ENCODE results near the gene OMD.

Gene OMD

DNA sequence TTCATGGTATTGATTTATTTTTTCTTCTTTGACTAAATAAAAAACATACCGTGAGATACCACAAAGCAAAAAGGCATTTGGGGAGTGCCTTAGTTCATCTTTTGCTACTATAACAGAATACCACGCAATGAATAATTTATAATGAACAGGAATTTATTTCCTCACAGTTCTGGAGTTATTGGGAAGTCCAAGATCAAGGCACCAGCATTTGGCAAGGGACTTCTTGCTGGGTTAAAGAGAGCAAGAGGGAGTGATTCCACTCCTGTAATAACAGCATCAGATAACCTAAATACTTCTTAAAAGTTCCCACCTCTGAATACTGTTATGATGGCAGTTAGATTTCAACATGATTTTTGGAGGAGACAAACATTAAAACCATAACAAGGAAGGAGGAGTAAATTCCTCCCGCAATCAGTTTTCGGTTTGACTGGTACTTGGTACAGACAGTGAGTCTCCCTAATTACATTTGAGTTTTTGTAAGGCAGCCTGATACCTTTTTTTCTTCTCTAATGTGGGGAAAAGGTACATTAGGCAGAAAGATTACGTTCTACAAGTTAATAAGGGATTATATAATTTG is 8.8 kb upstream of the OMD start:
- TF ChIP-seq, protein P1, sequence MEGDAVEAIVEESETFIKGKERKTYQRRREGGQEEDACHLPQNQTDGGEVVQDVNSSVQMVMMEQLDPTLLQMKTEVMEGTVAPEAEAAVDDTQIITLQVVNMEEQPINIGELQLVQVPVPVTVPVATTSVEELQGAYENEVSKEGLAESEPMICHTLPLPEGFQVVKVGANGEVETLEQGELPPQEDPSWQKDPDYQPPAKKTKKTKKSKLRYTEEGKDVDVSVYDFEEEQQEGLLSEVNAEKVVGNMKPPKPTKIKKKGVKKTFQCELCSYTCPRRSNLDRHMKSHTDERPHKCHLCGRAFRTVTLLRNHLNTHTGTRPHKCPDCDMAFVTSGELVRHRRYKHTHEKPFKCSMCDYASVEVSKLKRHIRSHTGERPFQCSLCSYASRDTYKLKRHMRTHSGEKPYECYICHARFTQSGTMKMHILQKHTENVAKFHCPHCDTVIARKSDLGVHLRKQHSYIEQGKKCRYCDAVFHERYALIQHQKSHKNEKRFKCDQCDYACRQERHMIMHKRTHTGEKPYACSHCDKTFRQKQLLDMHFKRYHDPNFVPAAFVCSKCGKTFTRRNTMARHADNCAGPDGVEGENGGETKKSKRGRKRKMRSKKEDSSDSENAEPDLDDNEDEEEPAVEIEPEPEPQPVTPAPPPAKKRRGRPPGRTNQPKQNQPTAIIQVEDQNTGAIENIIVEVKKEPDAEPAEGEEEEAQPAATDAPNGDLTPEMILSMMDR (IDR thresholded peaks at IDR 0.05; ENCODE audit: borderline replicate concordance, extremely low read depth, low read length, poor library complexity, severe bottlenecking), result no peak
- no peak for TF ChIP-seq EZH2 (IDR thresholded peaks at IDR 0.05; ENCODE audit: borderline replicate concordance, low read depth, low read length, severe bottlenecking)
- no peak for DNase-seq
- no peak overlapping the region for H3K4me3 ChIP-seq (ENCODE audit: low read depth in 1 of 2, low read length in 2 of 2)

DNA sequence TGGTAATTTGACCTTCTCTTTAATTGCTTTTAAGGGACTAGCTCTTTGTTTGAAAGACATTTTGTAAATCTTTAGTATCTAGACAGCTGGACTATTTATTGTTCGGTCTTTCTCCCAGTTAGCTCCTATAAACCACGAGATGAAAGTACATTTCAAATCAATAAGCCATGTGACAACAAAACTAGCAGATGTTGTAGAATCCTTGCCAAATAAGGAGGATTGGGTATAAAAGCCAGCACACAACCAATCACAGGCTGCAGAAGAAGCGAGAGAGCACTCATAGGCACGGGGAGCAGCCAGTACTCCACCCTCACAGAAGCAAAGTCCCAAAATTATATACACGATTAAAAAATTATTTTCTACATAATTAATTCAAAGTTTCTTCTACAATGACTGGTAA is 8.1 kb upstream of the OMD start:
- Histone ChIP-seq H2AFZ (ENCODE audit: low read depth, low read length) (no peak overlapping the region), H3K27ac (ENCODE audit: low read length) (no peak overlapping the region), H3K4me2 (ENCODE audit: insufficient read depth, low read length) (no peak overlapping the region), H3K9me3 (ENCODE audit: insufficient read depth, low read length, severe bottlenecking) (no peaks in the 10 kb centered on the region), H4K20me1 (ENCODE audit: insufficient read depth, low read length) (no peaks in the 10 kb centered on the region), H3K36me3 (ENCODE audit: insufficient read depth, low read length) (no peaks in the 10 kb centered on the region), H3K4me1 (ENCODE audit: insufficient read depth, low read length) (no peaks in the 10 kb centered on the region), H3K27me3 (ENCODE audit: insufficient read depth, low read length, poor library complexity) (no peaks in the 10 kb centered on the region), H3K4me3 (ENCODE audit: low read depth in 1 of 2, low read length in 2 of 2) (no peak overlapping the region), H3K79me2 (ENCODE audit: insufficient read depth, low read length) (no peaks in the 10 kb centered on the region), H3K9ac (ENCODE audit: low read depth, low read length) (no peak overlapping the region)
- TF ChIP-seq, protein P1 (IDR thresholded peaks at IDR 0.05; ENCODE audit: borderline replicate concordance, extremely low read depth, low read length, poor library complexity, severe bottlenecking), result no peak
- no peak for TF ChIP-seq EZH2 (IDR thresholded peaks at IDR 0.05; ENCODE audit: borderline replicate concordance, low read depth, low read length, severe bottlenecking)
- ATAC-seq (ENCODE audit: insufficient read depth, low read depth) (no peak), DNase-seq (no peak)

More for the DNA sequence above, 8.8 kb upstream of the OMD start:
- H2AFZ ChIP-seq (ENCODE audit: low read depth, low read length), result no peak overlapping the region
- no peaks in the 10 kb centered on the region for H3K36me3 ChIP-seq (ENCODE audit: insufficient read depth, low read length)
- H3K4me1 ChIP-seq (ENCODE audit: insufficient read depth, low read length), result no peaks in the 10 kb centered on the region
- H3K9me3 ChIP-seq (ENCODE audit: insufficient read depth, low read length, severe bottlenecking), result no peaks in the 10 kb centered on the region
- no peak overlapping the region for H3K9ac ChIP-seq (ENCODE audit: low read depth, low read length)
- H3K27ac ChIP-seq (ENCODE audit: low read length), result no peak overlapping the region
- no peaks in the 10 kb centered on the region for H3K27me3 ChIP-seq (ENCODE audit: insufficient read depth, low read length, poor library complexity)
- ATAC-seq (ENCODE audit: insufficient read depth, low read depth), result no peak
- H3K79me2 ChIP-seq (ENCODE audit: insufficient read depth, low read length), result no peaks in the 10 kb centered on the region
- no peaks in the 10 kb centered on the region for H4K20me1 ChIP-seq (ENCODE audit: insufficient read depth, low read length)
- no peak overlapping the region for H3K4me2 ChIP-seq (ENCODE audit: insufficient read depth, low read length)

DNA sequence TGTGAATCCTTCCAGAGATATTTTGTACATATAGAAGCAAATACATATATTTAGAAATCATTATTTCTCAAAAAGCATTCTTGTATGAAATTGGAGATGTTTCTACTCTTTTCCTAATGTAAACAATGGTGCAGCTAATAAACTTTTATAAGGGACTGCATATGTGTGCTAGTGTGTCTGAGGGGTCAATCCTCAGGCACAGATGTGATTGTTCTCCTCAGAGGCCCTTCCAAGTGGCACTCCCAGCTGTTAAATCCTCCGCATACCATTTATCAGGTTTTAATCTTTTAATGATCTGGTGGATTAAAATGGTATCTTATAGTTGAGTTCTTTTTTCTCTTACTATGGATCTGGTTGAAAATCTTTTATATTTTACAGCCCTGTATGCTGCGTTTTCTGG is 5.6 kb upstream of the OMD start:
- Histone ChIP-seq H3K27ac (ENCODE audit: low read length) (no peak overlapping the region), H2AFZ (ENCODE audit: low read depth, low read length) (no peak overlapping the region), H3K9me3 (ENCODE audit: insufficient read depth, low read length, severe bottlenecking) (no peaks in the 10 kb centered on the region), H3K36me3 (ENCODE audit: insufficient read depth, low read length) (no peaks in the 10 kb centered on the region), H4K20me1 (ENCODE audit: insufficient read depth, low read length) (no peaks in the 10 kb centered on the region), H3K27me3 (ENCODE audit: insufficient read depth, low read length, poor library complexity) (no peaks in the 10 kb centered on the region), H3K9ac (ENCODE audit: low read depth, low read length) (no peak overlapping the region), H3K4me1 (ENCODE audit: insufficient read depth, low read length) (no peaks in the 10 kb centered on the region), H3K79me2 (ENCODE audit: insufficient read depth, low read length) (no peaks in the 10 kb centered on the region), H3K4me2 (ENCODE audit: insufficient read depth, low read length) (no peak overlapping the region), H3K4me3 (ENCODE audit: low read depth in 1 of 2, low read length in 2 of 2) (no peak overlapping the region)
- no peak for ATAC-seq (ENCODE audit: insufficient read depth, low read depth)
- no peak for DNase-seq
- no peak for TF ChIP-seq EZH2 (IDR thresholded peaks at IDR 0.05; ENCODE audit: borderline replicate concordance, low read depth, low read length, severe bottlenecking)
- TF ChIP-seq, protein P1 (IDR thresholded peaks at IDR 0.05; ENCODE audit: borderline replicate concordance, extremely low read depth, low read length, poor library complexity, severe bottlenecking), result no peak
